Activated CD4-positive, alpha-beta T cell treated with anti-CD3 and anti-CD28 coated beads for 36 hours (primary cell): ENCODE measurements around the gene RPA3. TPM values are rescaled to one million over a fixed set of nuclear protein-coding genes. Genes with fewer than 3 reads are reported as not detected.

Source experiments
- ATAC-seq: fragments of 200-7000 bp; cut with Tn5 transposase; one replicate; pipeline ENCODE4 v1.10.0; 2021; ENCODE audit warnings: mild to moderate bottlenecking, moderate library complexity
- CTCF ChIA-PET: fragments of 350-600 bp; sonication (Branson Sonifier 250); formaldehyde crosslinking; loops from one replicate; lab custom pipeline; 2021; ENCODE audit warnings: antibody characterized with exemption; lab: Charles Lee
- POLR2A ChIA-PET: fragments of 350-600 bp; sonication (Branson Sonifier 250); formaldehyde crosslinking; loops from one replicate; lab custom pipeline; 2021; ENCODE audit warnings: antibody characterized with exemption, inconsistent platforms; lab: Charles Lee
- DNase-seq: peaks from one replicate; pipeline ENCODE4 v3.0.0-alpha.2; 2020
- H3K27ac Mint-ChIP-seq: one replicate; pipeline ENCODE4 v1.8.0; 2021; ENCODE audit warnings: mixed read lengths
- H3K27me3 Mint-ChIP-seq: one replicate; pipeline ENCODE4 v1.8.0; 2021; ENCODE audit warnings: mixed read lengths
- H3K36me3 Mint-ChIP-seq: one replicate; pipeline ENCODE4 v1.8.0; 2021; ENCODE audit warnings: low read depth, mixed read lengths
- H3K4me1 Mint-ChIP-seq: one replicate; pipeline ENCODE4 v1.8.0; 2021; ENCODE audit warnings: mixed read lengths
- H3K4me3 Mint-ChIP-seq: one replicate; pipeline ENCODE4 v1.8.0; 2021; ENCODE audit warnings: mild to moderate bottlenecking, moderate library complexity, mixed read lengths
- H3K9me3 Mint-ChIP-seq: one replicate; pipeline ENCODE4 v1.8.0; 2021; ENCODE audit warnings: low read depth, mixed read lengths
- intact Hi-C, 2 experiments: fragments of 100-400 bp; cut with DNase I in 1 of 2; cut with micrococcal nuclease in 1 of 2; formaldehyde crosslinking; loops; one replicate each; pipeline versions ENCODE4 v1.14.2 to v1.15.1; 2022 to 2024; cut with DNase I, micrococcal nuclease
- total RNA-seq, 2 experiments: library from RNA; stranded (reverse); gene quantifications; one replicate each; pipeline ENCODE4 v1.2.3, GENCODE V29; 2021

The RPA3 gene
- total RNA-seq, 2 experiments from 2014 or later: 109 to 181 TPM

GRCh38 chr7:7750571-7751242, 32.3 kb upstream of the RPA3 start:
- Mint-ChIP-seq H3K4me3 (no peak overlapping the region), H3K4me1 (peaks cover 4% of the 10 kb centered on the region), H3K9me3 (no peaks in the 10 kb centered on the region), H3K27ac (no peak overlapping the region), H3K36me3 (peaks cover 4% of the 10 kb centered on the region), H3K27me3 (no peaks in the 10 kb centered on the region)
- ATAC-seq (no peak), DNase-seq (no peak)
- intact Hi-C loops: no loop called here
- ChIA-PET CTCF (interaction anchor here (0.9 to 1.1 kb wide), 5 partner anchors 10 to 146 kb away, joined by 3 read pairs; no protein-coding TSS in a partner anchor), POLR2A (no interaction called here)

- peaks cover 4% of the 10 kb centered on the region for H3K36me3 Mint-ChIP-seq
- intact Hi-C loops: no loop called here
- ChIA-PET CTCF (interaction anchor here (0.6 kb wide), 1 partner anchor 43 kb away, joined by 3 read pairs; no protein-coding TSS in a partner anchor), POLR2A (no interaction called here)
- DNase-seq (no peak), ATAC-seq (no peak)
- H3K9me3 Mint-ChIP-seq: no peaks in the 10 kb centered on the region
- peaks cover 4% of the 10 kb centered on the region for H3K4me1 Mint-ChIP-seq
- H3K27ac Mint-ChIP-seq: no peak overlapping the region
- no peaks in the 10 kb centered on the region for H3K27me3 Mint-ChIP-seq
- no peak overlapping the region for H3K4me3 Mint-ChIP-seq
Observed at GRCh38 chr7:7746458-7746857, 28.1 kb upstream of the RPA3 start.

- intact Hi-C loops: no loop called here
- Mint-ChIP-seq H3K9me3 (no peaks in the 10 kb centered on the region), H3K27ac (no peak overlapping the region)
Observed at GRCh38 chr7:7745966-7746365, 27.6 kb upstream of the RPA3 start.

DNA sequence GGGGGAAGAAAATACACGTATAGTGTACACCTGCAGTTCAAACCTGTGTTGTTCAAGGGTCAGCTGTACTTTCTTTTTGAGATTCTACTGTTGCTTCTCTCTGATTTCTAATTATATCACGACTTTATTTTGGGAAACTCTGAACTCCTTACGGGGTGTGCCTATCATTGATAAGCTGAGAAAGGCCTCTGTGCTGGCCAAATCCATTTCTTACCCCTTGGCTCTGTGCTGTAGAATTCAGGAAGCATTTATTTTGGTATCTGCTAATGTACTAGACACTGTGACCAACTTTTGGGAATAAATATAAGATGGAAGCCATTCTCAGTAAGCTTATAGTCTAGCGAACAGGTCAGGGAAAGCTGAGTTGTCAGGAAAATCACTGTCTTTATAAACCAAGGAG, 26.9 kb upstream of the RPA3 start:
- Mint-ChIP-seq H3K9me3 (no peaks in the 10 kb centered on the region), H3K27ac (no peak overlapping the region), H3K4me1 (no peaks in the 10 kb centered on the region), H3K36me3 (peaks cover 4% of the 10 kb centered on the region), H3K4me3 (no peak overlapping the region), H3K27me3 (no peaks in the 10 kb centered on the region)
- DNase-seq: no peak
- CTCF ChIA-PET: interaction anchor here (0.6 to 1.2 kb wide), 2 partner anchors 9 to 525 kb away, joined by 3 read pairs; no protein-coding TSS in a partner anchor
- POLR2A ChIA-PET: no interaction called here
- intact Hi-C loops: no loop called here
- ATAC-seq: no peak

More at GRCh38 chr7:7745966-7746365, 27.6 kb upstream of the RPA3 start:
- Mint-ChIP-seq H3K4me1 (peaks cover under 1% of the 10 kb centered on the region), H3K4me3 (no peak overlapping the region), H3K27me3 (no peaks in the 10 kb centered on the region), H3K36me3 (peaks cover 4% of the 10 kb centered on the region)
- DNase-seq (no peak), ATAC-seq (no peak)
- ChIA-PET POLR2A (no interaction called here), CTCF (interaction anchor here (0.6 kb wide), 1 partner anchor 43 kb away, joined by 3 read pairs; no protein-coding TSS in a partner anchor)

GRCh38 chr7:7742223-7742622, 23.8 kb upstream of the RPA3 start:
- H3K27me3 Mint-ChIP-seq: no peaks in the 10 kb centered on the region
- ChIA-PET CTCF (no interaction called here), POLR2A (no interaction called here)
- H3K4me1 Mint-ChIP-seq: peaks cover 6% of the 10 kb centered on the region
- H3K9me3 Mint-ChIP-seq: no peaks in the 10 kb centered on the region
- no peak overlapping the region for H3K27ac Mint-ChIP-seq
- ATAC-seq (no peak), DNase-seq (no peak)
- no peak overlapping the region for H3K4me3 Mint-ChIP-seq
- intact Hi-C loops: no loop called here
- H3K36me3 Mint-ChIP-seq: peaks cover 9% of the 10 kb centered on the region

DNA sequence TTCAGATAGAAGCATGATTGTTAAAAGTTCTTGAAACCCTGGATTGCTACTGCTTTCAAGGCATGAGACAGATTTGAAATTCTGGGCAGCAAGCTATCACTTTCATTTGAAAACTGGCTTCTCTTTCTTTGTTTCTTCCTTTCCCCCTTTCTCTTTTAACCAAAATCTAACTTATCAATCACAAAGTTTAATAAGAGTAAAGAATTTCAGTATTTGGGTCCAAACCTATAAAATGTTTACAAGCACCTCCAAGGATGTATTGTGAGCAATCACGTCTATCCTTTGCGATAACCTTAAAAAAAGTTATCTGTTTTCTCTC, 21.6 kb upstream of the RPA3 start:
- peaks cover 6% of the 10 kb centered on the region for H3K4me1 Mint-ChIP-seq
- ChIA-PET CTCF (no interaction called here), POLR2A (no interaction called here)
- H3K27ac Mint-ChIP-seq: no peak overlapping the region
- ATAC-seq (no peak), DNase-seq (no peak)
- peaks cover 15% of the 10 kb centered on the region for H3K36me3 Mint-ChIP-seq
- intact Hi-C loops: no loop called here
- no peaks in the 10 kb centered on the region for H3K27me3 Mint-ChIP-seq
- no peak overlapping the region for H3K4me3 Mint-ChIP-seq
- no peaks in the 10 kb centered on the region for H3K9me3 Mint-ChIP-seq

- Mint-ChIP-seq H3K27me3 (no peaks in the 10 kb centered on the region), H3K9me3 (no peaks in the 10 kb centered on the region), H3K36me3 (peaks cover 15% of the 10 kb centered on the region), H3K4me1 (peaks cover 6% of the 10 kb centered on the region), H3K27ac (no peak overlapping the region), H3K4me3 (no peak overlapping the region)
- DNase-seq: no peak
- intact Hi-C loops: no loop called here
- ChIA-PET CTCF (interaction anchor here (0.8 to 2.2 kb wide), 2 partner anchors 58 to 296 kb away, joined by 4 to 9 read pairs; no protein-coding TSS in a partner anchor), POLR2A (no interaction called here)
- ATAC-seq: no peak
Observed at GRCh38 chr7:7739204-7740036, 21.0 kb upstream of the RPA3 start.

GRCh38 chr7:7738622-7739021, 20.2 kb upstream of the RPA3 start:
- DNase-seq (no peak), ATAC-seq (no peak)
- peaks cover 15% of the 10 kb centered on the region for H3K36me3 Mint-ChIP-seq
- no peaks in the 10 kb centered on the region for H3K27me3 Mint-ChIP-seq
- H3K9me3 Mint-ChIP-seq: no peaks in the 10 kb centered on the region
- intact Hi-C loops: no loop called here
- ChIA-PET POLR2A (no interaction called here), CTCF (interaction anchor here (2.2 kb wide), 1 partner anchor 57 kb away, joined by 9 read pairs; no protein-coding TSS in a partner anchor)
- peaks cover 6% of the 10 kb centered on the region for H3K4me1 Mint-ChIP-seq
- no peak overlapping the region for H3K27ac Mint-ChIP-seq
- no peak overlapping the region for H3K4me3 Mint-ChIP-seq

DNA sequence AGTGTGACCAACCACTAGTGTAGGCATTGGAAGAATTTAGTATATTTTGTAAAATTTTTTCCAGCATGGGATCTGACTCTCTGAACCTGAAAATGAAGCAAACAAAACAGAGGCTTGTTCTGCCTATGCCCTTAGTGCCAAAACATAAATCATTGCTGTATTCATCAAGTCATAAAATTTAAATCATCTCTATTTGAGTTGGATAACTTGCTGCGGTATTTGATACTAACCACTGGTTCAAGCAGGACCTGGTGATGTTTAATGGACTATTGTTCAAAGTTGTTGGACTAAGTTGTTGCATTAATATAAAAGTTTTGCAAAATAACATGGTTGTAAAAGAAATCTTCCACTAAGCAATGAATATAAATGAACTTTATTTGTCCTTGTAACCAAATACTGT, 19.8 kb upstream of the RPA3 start:
- Mint-ChIP-seq H3K27me3 (no peaks in the 10 kb centered on the region), H3K4me1 (peaks cover 6% of the 10 kb centered on the region), H3K4me3 (no peak overlapping the region), H3K9me3 (no peaks in the 10 kb centered on the region), H3K36me3 (peaks cover 15% of the 10 kb centered on the region), H3K27ac (no peak overlapping the region)
- ATAC-seq (no peak), DNase-seq (no peak)
- intact Hi-C loops: no loop called here
- CTCF ChIA-PET: interaction anchor here (0.6 to 2.2 kb wide), 2 partner anchors 8 to 57 kb away, joined by 3 to 9 read pairs; no protein-coding TSS in a partner anchor
- POLR2A ChIA-PET: no interaction called here

GRCh38 chr7:7737674-7738073, 19.3 kb upstream of the RPA3 start:
- intact Hi-C loops: no loop called here
- DNase-seq (no peak), ATAC-seq (no peak)
- peaks cover 6% of the 10 kb centered on the region for H3K4me1 Mint-ChIP-seq
- H3K36me3 Mint-ChIP-seq: peaks cover 15% of the 10 kb centered on the region
- ChIA-PET POLR2A (no interaction called here), CTCF (interaction anchor here (0.6 to 2.2 kb wide), 2 partner anchors 8 to 56 kb away, joined by 3 to 9 read pairs; no protein-coding TSS in a partner anchor)
- no peaks in the 10 kb centered on the region for H3K9me3 Mint-ChIP-seq
- H3K27me3 Mint-ChIP-seq: no peaks in the 10 kb centered on the region
- no peak overlapping the region for H3K4me3 Mint-ChIP-seq
- H3K27ac Mint-ChIP-seq: no peak overlapping the region

DNA sequence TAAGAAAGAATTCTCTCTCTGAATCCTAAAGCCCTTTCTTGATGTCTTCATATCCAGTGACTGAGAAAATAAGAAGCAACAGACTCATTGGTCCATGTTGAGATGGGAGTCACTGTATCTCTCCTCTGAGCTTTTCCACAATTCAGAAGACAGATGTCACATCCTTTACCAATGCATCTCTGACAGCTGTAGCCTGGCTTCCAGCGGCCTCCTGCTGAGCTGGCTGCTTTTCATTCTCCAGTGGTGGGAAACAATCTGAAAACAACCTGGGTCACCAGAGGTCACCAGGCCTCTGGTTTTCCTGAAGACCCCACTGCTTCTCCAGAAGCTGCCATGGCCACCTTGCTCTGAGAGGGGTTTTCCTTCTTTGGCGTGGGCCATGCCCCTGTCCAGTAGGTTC, 18.3 kb upstream of the RPA3 start:
- ATAC-seq: no peak
- CTCF ChIA-PET: interaction anchor here (0.9 to 1.3 kb wide), 2 partner anchors 8 to 15 kb away, joined by 3 read pairs; no protein-coding TSS in a partner anchor
- H3K4me3 Mint-ChIP-seq: no peak overlapping the region
- H3K4me1 Mint-ChIP-seq: peaks cover 6% of the 10 kb centered on the region
- intact Hi-C loops: no loop called here
- peaks cover 11% of the 10 kb centered on the region for H3K36me3 Mint-ChIP-seq
- H3K9me3 Mint-ChIP-seq: no peaks in the 10 kb centered on the region
- no peak for DNase-seq
- POLR2A ChIA-PET: no interaction called here
- no peaks in the 10 kb centered on the region for H3K27me3 Mint-ChIP-seq
- H3K27ac Mint-ChIP-seq: no peak overlapping the region
